Measurements from ENCODE around the gene LST1.

Gene LST1

GRCh38 chr6:31573239-31574105 lies 12.6 kb upstream of the LST1 start:
- no peaks in the 10 kb centered on the region for H3K9me3 Mint-ChIP-seq
- peak overlapping the region; percentile 79 for H3K27ac Mint-ChIP-seq
- H3K4me3 Mint-ChIP-seq = no peak overlapping the region
- H3K4me1 Mint-ChIP-seq (ENCODE audit: low read depth) = peaks cover 73% of the 10 kb centered on the region
- intact Hi-C loops (cut with micrococcal nuclease) = no loop called here
- H3K36me3 Mint-ChIP-seq (ENCODE audit: low read depth) = peaks cover 23% of the 10 kb centered on the region
- H3K27me3 Mint-ChIP-seq = peaks cover 3% of the 10 kb centered on the region

GRCh38 chr6:31574106-31575061 lies 11.7 kb upstream of the LST1 start:
- Mint-ChIP-seq H3K9me3 (no peaks in the 10 kb centered on the region), H3K4me1 (ENCODE audit: low read depth) (peaks cover 69% of the 10 kb centered on the region), H3K36me3 (ENCODE audit: low read depth) (peaks cover 23% of the 10 kb centered on the region), H3K4me3 (no peak overlapping the region), H3K27me3 (peaks cover 3% of the 10 kb centered on the region), H3K27ac (peak overlapping the region; percentile 79)
- intact Hi-C loops (cut with micrococcal nuclease) = no loop called here

- H3K9me3 Mint-ChIP-seq = no peaks in the 10 kb centered on the region
- intact Hi-C loops (cut with micrococcal nuclease) = no loop called here
- peak within 1 kb of the TSS; percentile 79 for H3K27ac Mint-ChIP-seq
- peaks cover 23% of the 10 kb centered on the region for H3K36me3 Mint-ChIP-seq (ENCODE audit: low read depth)
- H3K4me3 Mint-ChIP-seq = peak within 1 kb of the TSS; percentile 82
- H3K27me3 Mint-ChIP-seq = peaks cover 3% of the 10 kb centered on the region
- peaks cover 76% of the 10 kb centered on the region for H3K4me1 Mint-ChIP-seq (ENCODE audit: low read depth)
Observed at GRCh38 chr6:31575335-31575901, 10.7 kb upstream of the LST1 start, which contains the start of gene TNF. Gene TNF, plus strand, starts transcription at chr6:31575565. Its CDS starts 177 bp downstream, at chr6:31575742.

GRCh38 chr6:31575952-31576685 lies 10.0 kb upstream of the LST1 start:
- H3K4me3 Mint-ChIP-seq = peak overlapping the region; percentile 82
- H3K27me3 Mint-ChIP-seq = peaks cover 3% of the 10 kb centered on the region
- no peaks in the 10 kb centered on the region for H3K9me3 Mint-ChIP-seq
- H3K36me3 Mint-ChIP-seq (ENCODE audit: low read depth) = peaks cover 27% of the 10 kb centered on the region
- intact Hi-C loops (cut with micrococcal nuclease) = no loop called here
- peaks cover 80% of the 10 kb centered on the region for H3K4me1 Mint-ChIP-seq (ENCODE audit: low read depth)
- H3K27ac Mint-ChIP-seq = peak overlapping the region; percentile 79

- intact Hi-C loops (cut with micrococcal nuclease) = no loop called here
- Mint-ChIP-seq H3K36me3 (ENCODE audit: low read depth) (peaks cover 36% of the 10 kb centered on the region), H3K4me3 (peak overlapping the region; percentile 82), H3K4me1 (ENCODE audit: low read depth) (peaks cover 81% of the 10 kb centered on the region), H3K9me3 (no peaks in the 10 kb centered on the region), H3K27me3 (peaks cover 3% of the 10 kb centered on the region), H3K27ac (peak overlapping the region; percentile 79)
Observed at GRCh38 chr6:31576897-31577578, 9.0 kb upstream of the LST1 start.

GRCh38 chr6:31577579-31577966 lies 8.5 kb upstream of the LST1 start:
- Mint-ChIP-seq H3K4me3 (peak overlapping the region; percentile 82), H3K27me3 (peaks cover 3% of the 10 kb centered on the region), H3K36me3 (ENCODE audit: low read depth) (peaks cover 38% of the 10 kb centered on the region), H3K4me1 (ENCODE audit: low read depth) (peaks cover 81% of the 10 kb centered on the region), H3K9me3 (no peaks in the 10 kb centered on the region), H3K27ac (no peak overlapping the region)
- intact Hi-C loops (cut with micrococcal nuclease) = no loop called here

DNA sequence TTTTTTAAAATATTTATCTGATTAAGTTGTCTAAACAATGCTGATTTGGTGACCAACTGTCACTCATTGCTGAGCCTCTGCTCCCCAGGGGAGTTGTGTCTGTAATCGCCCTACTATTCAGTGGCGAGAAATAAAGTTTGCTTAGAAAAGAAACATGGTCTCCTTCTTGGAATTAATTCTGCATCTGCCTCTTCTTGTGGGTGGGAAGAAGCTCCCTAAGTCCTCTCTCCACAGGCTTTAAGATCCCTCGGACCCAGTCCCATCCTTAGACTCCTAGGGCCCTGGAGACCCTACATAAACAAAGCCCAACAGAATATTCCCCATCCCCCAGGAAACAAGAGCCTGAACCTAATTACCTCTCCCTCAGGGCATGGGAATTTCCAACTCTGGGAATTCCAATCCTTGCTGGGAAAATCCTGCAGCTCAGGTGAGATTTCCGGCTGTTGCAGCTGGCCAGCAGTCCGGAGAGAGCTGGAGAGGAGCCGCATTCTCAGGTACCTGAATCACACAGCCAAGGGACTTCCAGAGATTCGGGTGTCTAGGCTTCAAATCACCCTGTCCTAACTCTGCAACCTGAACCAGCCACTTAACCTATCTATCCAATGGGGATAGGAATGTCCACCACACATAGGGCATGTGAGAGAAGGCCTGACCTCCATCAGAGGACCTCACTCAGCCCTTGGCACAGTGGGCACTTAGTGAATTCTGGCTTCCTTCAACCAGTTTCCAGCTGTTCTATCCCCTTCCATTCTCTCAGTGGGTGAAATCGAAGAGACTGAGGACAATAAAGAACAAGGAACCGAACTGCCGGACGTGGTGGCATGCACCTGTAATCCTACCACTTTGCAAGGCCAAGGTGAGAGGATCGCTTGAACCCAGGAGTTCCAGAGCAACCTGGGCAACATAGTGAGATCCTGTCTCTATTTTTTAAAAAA lies 7.6 kb upstream of the LST1 start:
- Mint-ChIP-seq H3K27me3 (peaks cover under 1% of the 10 kb centered on the region), H3K4me1 (ENCODE audit: low read depth) (peaks cover 80% of the 10 kb centered on the region), H3K27ac (peak overlapping the region; percentile 93), H3K4me3 (no peak overlapping the region), H3K36me3 (ENCODE audit: low read depth) (peaks cover 38% of the 10 kb centered on the region), H3K9me3 (no peaks in the 10 kb centered on the region)
- intact Hi-C loops (cut with micrococcal nuclease) = no loop called here

GRCh38 chr6:31579119-31579505 lies 7.0 kb upstream of the LST1 start:
- no peak overlapping the region for H3K4me3 Mint-ChIP-seq
- intact Hi-C loops (cut with micrococcal nuclease) = no loop called here
- H3K9me3 Mint-ChIP-seq = no peaks in the 10 kb centered on the region
- no peaks in the 10 kb centered on the region for H3K27me3 Mint-ChIP-seq
- H3K27ac Mint-ChIP-seq = peak overlapping the region; percentile 93
- peaks cover 74% of the 10 kb centered on the region for H3K4me1 Mint-ChIP-seq (ENCODE audit: low read depth)
- H3K36me3 Mint-ChIP-seq (ENCODE audit: low read depth) = peaks cover 38% of the 10 kb centered on the region

- peaks cover 38% of the 10 kb centered on the region for H3K36me3 Mint-ChIP-seq (ENCODE audit: low read depth)
- no peaks in the 10 kb centered on the region for H3K9me3 Mint-ChIP-seq
- no peaks in the 10 kb centered on the region for H3K27me3 Mint-ChIP-seq
- intact Hi-C loops (cut with micrococcal nuclease) = no loop called here
- peaks cover 67% of the 10 kb centered on the region for H3K4me1 Mint-ChIP-seq (ENCODE audit: low read depth)
- H3K27ac Mint-ChIP-seq = peak overlapping the region; percentile 93
- H3K4me3 Mint-ChIP-seq = peak overlapping the region; percentile 90
Observed at GRCh38 chr6:31579546-31580437, 6.3 kb upstream of the LST1 start.

DNA sequence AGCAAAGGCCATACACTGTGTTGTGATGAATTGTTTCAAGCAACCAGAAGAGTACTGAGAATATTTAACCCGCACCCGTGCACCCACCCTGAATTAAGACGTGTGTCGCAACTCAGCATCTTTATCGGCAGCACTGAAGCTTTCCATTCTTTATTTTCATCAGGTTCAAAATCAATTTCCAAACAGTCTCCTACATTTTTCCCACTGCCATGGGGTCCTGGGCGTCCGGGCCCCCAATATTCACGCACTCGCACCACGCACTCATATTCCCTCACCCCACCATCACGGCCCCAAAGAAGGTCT lies 5.7 kb upstream of the LST1 start:
- Mint-ChIP-seq H3K27ac (peak overlapping the region; percentile 93), H3K36me3 (ENCODE audit: low read depth) (peaks cover 38% of the 10 kb centered on the region), H3K27me3 (no peaks in the 10 kb centered on the region), H3K4me3 (peak overlapping the region; percentile 90), H3K9me3 (no peaks in the 10 kb centered on the region), H3K4me1 (ENCODE audit: low read depth) (peaks cover 64% of the 10 kb centered on the region)
- intact Hi-C loops (cut with micrococcal nuclease) = no loop called here

GRCh38 chr6:31580807-31581433 lies 5.2 kb upstream of the LST1 start:
- Mint-ChIP-seq H3K4me3 (peak overlapping the region; percentile 90), H3K27me3 (no peaks in the 10 kb centered on the region), H3K9me3 (no peaks in the 10 kb centered on the region), H3K4me1 (ENCODE audit: low read depth) (peaks cover 64% of the 10 kb centered on the region), H3K27ac (peak overlapping the region; percentile 93), H3K36me3 (ENCODE audit: low read depth) (peaks cover 33% of the 10 kb centered on the region)
- intact Hi-C loops (cut with micrococcal nuclease) = loop anchor here (1.0 kb wide), 1 partner anchor 17 kb away; no protein-coding TSS in a partner anchor
